ENCODE results near the gene CFAP119.

Gene CFAP119

GRCh38 chr16:30710971-30711370 lies 50.9 kb downstream of the CFAP119 start:
- DNase-seq (ENCODE audit: low spot score) = no peak
- TF ChIP-seq, protein P1, sequence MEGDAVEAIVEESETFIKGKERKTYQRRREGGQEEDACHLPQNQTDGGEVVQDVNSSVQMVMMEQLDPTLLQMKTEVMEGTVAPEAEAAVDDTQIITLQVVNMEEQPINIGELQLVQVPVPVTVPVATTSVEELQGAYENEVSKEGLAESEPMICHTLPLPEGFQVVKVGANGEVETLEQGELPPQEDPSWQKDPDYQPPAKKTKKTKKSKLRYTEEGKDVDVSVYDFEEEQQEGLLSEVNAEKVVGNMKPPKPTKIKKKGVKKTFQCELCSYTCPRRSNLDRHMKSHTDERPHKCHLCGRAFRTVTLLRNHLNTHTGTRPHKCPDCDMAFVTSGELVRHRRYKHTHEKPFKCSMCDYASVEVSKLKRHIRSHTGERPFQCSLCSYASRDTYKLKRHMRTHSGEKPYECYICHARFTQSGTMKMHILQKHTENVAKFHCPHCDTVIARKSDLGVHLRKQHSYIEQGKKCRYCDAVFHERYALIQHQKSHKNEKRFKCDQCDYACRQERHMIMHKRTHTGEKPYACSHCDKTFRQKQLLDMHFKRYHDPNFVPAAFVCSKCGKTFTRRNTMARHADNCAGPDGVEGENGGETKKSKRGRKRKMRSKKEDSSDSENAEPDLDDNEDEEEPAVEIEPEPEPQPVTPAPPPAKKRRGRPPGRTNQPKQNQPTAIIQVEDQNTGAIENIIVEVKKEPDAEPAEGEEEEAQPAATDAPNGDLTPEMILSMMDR (IDR thresholded peaks at IDR 0.05; ENCODE audit: extremely low read depth, missing control alignments) = no peak
